ENCODE data around the gene SNX8. TPM values are rescaled to one million over a fixed set of nuclear protein-coding genes. Genes with fewer than 3 reads are reported as not detected.

Gene SNX8
- total RNA-seq, 1 donor from 2014 or later: 40.7 TPM

GRCh38 chr7:2225336-2225735, 88.9 kb downstream of the SNX8 start:
- Mint-ChIP-seq H3K4me3 (ENCODE audit: unreplicated experiment) (peak overlapping the region; percentile 33), H3K4me1 (ENCODE audit: unreplicated experiment) (no peaks in the 10 kb centered on the region), H3K36me3 (ENCODE audit: low read depth, unreplicated experiment) (peaks cover 33% of the 10 kb centered on the region)

GRCh38 chr7:2224934-2225333, 89.3 kb downstream of the SNX8 start:
- Mint-ChIP-seq H3K4me1 (ENCODE audit: unreplicated experiment) (no peaks in the 10 kb centered on the region), H3K4me3 (ENCODE audit: unreplicated experiment) (no peak overlapping the region), H3K9me3 (ENCODE audit: unreplicated experiment) (no peaks in the 10 kb centered on the region), H3K27ac (ENCODE audit: unreplicated experiment) (no peak overlapping the region), H3K27me3 (ENCODE audit: unreplicated experiment) (peaks cover 5% of the 10 kb centered on the region), H3K36me3 (ENCODE audit: low read depth, unreplicated experiment) (peaks cover 33% of the 10 kb centered on the region)
- TF ChIP-seq CTCF (IDR thresholded peaks at IDR 0.05; ENCODE audit: unreplicated experiment): no peak
- DNase-seq (ENCODE audit: low spot score): no peak

More at GRCh38 chr7:2225336-2225735, 88.9 kb downstream of the SNX8 start:
- peaks cover 5% of the 10 kb centered on the region for H3K27me3 Mint-ChIP-seq (ENCODE audit: unreplicated experiment)
- H3K27ac Mint-ChIP-seq (ENCODE audit: unreplicated experiment): no peak overlapping the region
- TF ChIP-seq CTCF (IDR thresholded peaks at IDR 0.05; ENCODE audit: unreplicated experiment): no peak
- H3K9me3 Mint-ChIP-seq (ENCODE audit: unreplicated experiment): no peaks in the 10 kb centered on the region
- no peak for DNase-seq (ENCODE audit: low spot score)

- H3K9me3 Mint-ChIP-seq (ENCODE audit: unreplicated experiment): no peaks in the 10 kb centered on the region
- no peak overlapping the region for H3K27ac Mint-ChIP-seq (ENCODE audit: unreplicated experiment)
- no peak for DNase-seq (ENCODE audit: low spot score)
- no peaks in the 10 kb centered on the region for H3K4me1 Mint-ChIP-seq (ENCODE audit: unreplicated experiment)
- peaks cover 5% of the 10 kb centered on the region for H3K27me3 Mint-ChIP-seq (ENCODE audit: unreplicated experiment)
- peak overlapping the region; percentile 54 for H3K4me3 Mint-ChIP-seq (ENCODE audit: unreplicated experiment)
- H3K36me3 Mint-ChIP-seq (ENCODE audit: low read depth, unreplicated experiment): peaks cover 31% of the 10 kb centered on the region
- no peak for TF ChIP-seq CTCF (IDR thresholded peaks at IDR 0.05; ENCODE audit: unreplicated experiment)
Measured at GRCh38 chr7:2224491-2224928, 89.7 kb downstream of the SNX8 start.

GRCh38 chr7:2223321-2223720, 90.9 kb downstream of the SNX8 start:
- H3K36me3 Mint-ChIP-seq (ENCODE audit: low read depth, unreplicated experiment): peaks cover 31% of the 10 kb centered on the region
- H3K4me1 Mint-ChIP-seq (ENCODE audit: unreplicated experiment): no peaks in the 10 kb centered on the region
- no peak for DNase-seq (ENCODE audit: low spot score)
- TF ChIP-seq CTCF (IDR thresholded peaks at IDR 0.05; ENCODE audit: unreplicated experiment): no peak
- H3K9me3 Mint-ChIP-seq (ENCODE audit: unreplicated experiment): no peaks in the 10 kb centered on the region
- H3K4me3 Mint-ChIP-seq (ENCODE audit: unreplicated experiment): no peak overlapping the region
- H3K27ac Mint-ChIP-seq (ENCODE audit: unreplicated experiment): no peak overlapping the region
- peaks cover 4% of the 10 kb centered on the region for H3K27me3 Mint-ChIP-seq (ENCODE audit: unreplicated experiment)

GRCh38 chr7:2222516-2222915, 91.7 kb downstream of the SNX8 start:
- Mint-ChIP-seq H3K27ac (ENCODE audit: unreplicated experiment) (no peak overlapping the region), H3K4me1 (ENCODE audit: unreplicated experiment) (no peaks in the 10 kb centered on the region)

More at GRCh38 chr7:2222516-2222915, 91.7 kb downstream of the SNX8 start:
- H3K27me3 Mint-ChIP-seq (ENCODE audit: unreplicated experiment): peaks cover 4% of the 10 kb centered on the region
- no peak for DNase-seq (ENCODE audit: low spot score)
- peak overlapping the region; percentile 25 for H3K4me3 Mint-ChIP-seq (ENCODE audit: unreplicated experiment)
- no peaks in the 10 kb centered on the region for H3K9me3 Mint-ChIP-seq (ENCODE audit: unreplicated experiment)
- TF ChIP-seq CTCF (IDR thresholded peaks at IDR 0.05; ENCODE audit: unreplicated experiment): no peak
- peaks cover 36% of the 10 kb centered on the region for H3K36me3 Mint-ChIP-seq (ENCODE audit: low read depth, unreplicated experiment)
